ENCODE data around the gene OBP2A. TPM values are rescaled to one million over a fixed set of nuclear protein-coding genes. Genes with fewer than 3 reads are reported as not detected.
"Not testable (repeated sequence)": the region's sequence is repeated elsewhere in the genome, so short reads cannot be mapped to it uniquely, and the experiment has no call there.

The OBP2A gene
- total RNA-seq, 1 donor from 2014 or later: not detected

GRCh38 chr9:135513351-135513846 lies 32.5 kb upstream of the OBP2A start:
- DNase-seq (ENCODE audit: low read depth): no peak
- no peak for TF ChIP-seq CTCF (conservative IDR thresholded peaks at IDR 0.05; ENCODE audit: low read depth, low read length)
- H3K4me3 ChIP-seq (ENCODE audit: low read depth, low read length): no peak overlapping the region

DNA sequence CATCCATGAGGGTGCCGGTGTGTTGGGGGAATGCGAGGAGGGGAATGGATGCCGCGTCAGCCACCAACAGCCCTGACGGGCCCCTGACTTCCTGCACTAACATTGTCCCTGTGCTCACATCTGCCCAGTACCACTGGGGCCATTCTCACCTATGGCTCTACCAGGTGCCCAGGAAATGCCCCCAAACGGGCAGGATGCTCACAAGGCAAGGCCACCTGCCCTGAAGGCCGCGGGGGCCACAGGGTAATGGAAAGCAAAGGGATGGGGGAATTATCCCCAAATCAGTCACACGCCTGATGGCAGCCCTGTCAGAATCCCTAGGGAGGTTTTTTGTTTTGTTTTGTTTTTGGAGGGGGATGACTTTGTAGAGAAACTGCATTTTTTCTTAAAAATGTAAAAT lies 32.0 kb upstream of the OBP2A start:
- not testable (repeated sequence) for H3K4me3 ChIP-seq (ENCODE audit: low read depth, low read length); DNase-seq (ENCODE audit: low read depth)

DNA sequence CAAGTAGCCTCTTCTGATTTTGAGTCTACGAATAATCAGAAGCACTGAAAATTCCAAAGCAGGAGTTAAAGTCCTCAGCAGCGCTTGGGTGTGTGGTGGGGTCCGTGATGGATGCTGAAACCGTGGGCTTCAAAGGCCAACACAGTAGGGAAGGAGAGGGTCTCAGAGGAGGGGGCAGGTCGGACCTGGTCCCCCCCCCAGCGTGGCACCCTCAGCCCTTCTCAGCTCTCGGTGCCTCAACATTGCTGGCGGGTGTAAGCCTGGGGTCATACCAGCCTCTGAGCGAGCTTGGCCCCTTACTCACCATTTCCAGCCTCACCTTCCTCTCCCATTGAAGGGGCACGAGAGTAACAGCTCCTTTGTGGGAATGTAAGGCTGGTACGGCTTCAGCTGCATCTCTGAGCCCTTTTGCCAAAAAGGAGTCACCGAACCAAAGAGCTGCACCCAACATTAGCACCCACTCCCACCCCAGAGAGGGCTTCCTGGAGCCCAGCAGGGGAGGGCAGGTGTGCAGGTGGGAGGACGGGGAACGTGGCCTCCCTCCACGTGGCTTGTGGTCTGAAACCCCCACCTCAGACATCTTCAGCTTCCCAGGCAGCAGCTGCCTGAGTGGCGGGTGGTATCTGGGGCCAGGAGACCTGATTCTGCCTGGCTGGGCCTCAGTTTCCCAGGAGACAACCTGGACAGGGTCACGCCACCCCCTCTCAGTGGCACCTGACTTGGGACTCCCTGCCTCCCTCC lies 31.4 kb upstream of the OBP2A start:
- H3K4me3 ChIP-seq (ENCODE audit: low read depth, low read length): no peak overlapping the region
- no peak for DNase-seq (ENCODE audit: low read depth)
- TF ChIP-seq CTCF (conservative IDR thresholded peaks at IDR 0.05; ENCODE audit: low read depth, low read length): no peak

- no peak for DNase-seq (ENCODE audit: low read depth)
- TF ChIP-seq CTCF (conservative IDR thresholded peaks at IDR 0.05; ENCODE audit: low read depth, low read length): no peak
- H3K4me3 ChIP-seq (ENCODE audit: low read depth, low read length): no peak overlapping the region
Measured at GRCh38 chr9:135515083-135515951, 30.6 kb upstream of the OBP2A start.

DNA sequence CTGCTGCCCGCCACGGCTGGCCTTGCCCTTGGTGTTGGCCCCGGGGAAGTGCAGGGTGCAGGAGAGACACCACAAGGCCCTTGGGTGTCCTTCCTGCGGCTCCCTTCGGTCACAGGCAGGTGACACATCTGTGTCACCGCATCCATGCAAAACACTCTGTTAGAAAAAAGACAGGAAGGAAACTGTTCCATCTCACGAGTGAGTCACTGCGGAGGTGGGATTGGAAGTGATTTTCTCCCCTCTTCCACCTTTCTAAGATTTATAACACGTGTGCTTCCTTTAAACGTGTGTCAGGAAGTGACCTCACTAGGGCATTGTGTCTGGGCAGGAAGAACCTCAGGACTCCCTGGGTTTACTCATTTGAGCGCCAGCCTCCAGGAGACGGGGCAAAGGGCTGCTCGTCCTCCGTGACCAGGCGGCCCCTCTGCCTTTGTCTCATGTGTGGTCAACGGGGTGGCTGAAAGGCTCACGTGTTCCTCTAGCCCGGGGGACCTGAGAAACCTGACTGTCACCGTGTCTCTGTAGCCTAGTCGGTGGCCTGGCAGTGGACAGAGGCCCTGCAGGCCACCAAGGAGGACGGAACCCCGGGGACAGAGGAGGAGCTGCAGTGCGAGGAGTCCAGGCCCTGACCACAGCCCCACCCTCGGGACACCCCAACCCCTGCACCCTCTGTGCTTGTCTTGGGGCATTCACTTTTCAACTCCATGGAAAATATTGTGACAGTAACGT lies 29.6 kb upstream of the OBP2A start:
- no peak for DNase-seq (ENCODE audit: low read depth)
- no peak overlapping the region for H3K4me3 ChIP-seq (ENCODE audit: low read depth, low read length)
- no peak for TF ChIP-seq CTCF (conservative IDR thresholded peaks at IDR 0.05; ENCODE audit: low read depth, low read length)

DNA sequence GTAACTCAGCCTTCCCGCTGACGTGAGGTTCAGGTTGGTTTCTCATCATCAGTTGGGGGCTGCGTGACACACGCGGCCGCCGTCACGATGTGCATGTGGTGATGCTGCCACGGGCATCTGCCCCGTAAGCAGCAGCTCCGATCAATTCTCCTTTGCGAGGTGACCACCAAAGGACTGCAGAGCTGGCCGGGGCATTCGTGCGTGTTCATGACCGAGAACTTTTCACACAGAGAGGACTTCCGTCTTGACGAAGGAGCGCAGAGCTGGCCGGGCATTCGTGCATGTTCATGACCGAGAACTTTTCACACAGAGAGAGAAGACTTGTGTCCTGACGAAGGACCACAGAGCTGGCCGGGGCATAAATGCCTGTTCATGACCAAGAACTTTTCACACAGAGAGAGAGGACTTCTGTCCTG lies 28.5 kb upstream of the OBP2A start:
- TF ChIP-seq CTCF (conservative IDR thresholded peaks at IDR 0.05; ENCODE audit: low read depth, low read length): no peak
- H3K4me3 ChIP-seq (ENCODE audit: low read depth, low read length): no peak overlapping the region
- no peak for DNase-seq (ENCODE audit: low read depth)
